Esophagus mucosa (tissue), 1 donor: ENCODE results near the gene CCDC86. TPM values are rescaled to one million over a fixed set of nuclear protein-coding genes. Genes with fewer than 3 reads are reported as not detected.

Source experiments
- ATAC-seq: fragments of 200-7000 bp; cut with Tn5 transposase; one replicate; pipeline ENCODE4 v1.9.1; 2020
- total RNA-seq: library from RNA; stranded (reverse); gene quantifications from one replicate; pipeline ENCODE4 v1.2.4, GENCODE V29; 2023
- donor health status: DM: yes; HTN: yes; CAD: no.

The CCDC86 gene
- total RNA-seq, 1 donor from 2014 or later: 19.9 TPM

GRCh38 chr11:60899046-60899936, 57.4 kb downstream of the CCDC86 start:
- ATAC-seq: peak; percentile 67

GRCh38 chr11:60899977-60900376, 58.1 kb downstream of the CCDC86 start:
- no peak for ATAC-seq

Other genes starting within 250 kb of the CCDC86 start
- gene MS4A8, start 142.5 kb upstream of the CCDC86 start, total RNA-seq: not detected
- not detected for gene MS4A18, start 117.4 kb upstream of the CCDC86 start, total RNA-seq
- not detected for gene MS4A15, start 85.2 kb upstream of the CCDC86 start, total RNA-seq
- gene MS4A10, start 56.8 kb upstream of the CCDC86 start, total RNA-seq: not detected
- 0.12 TPM for gene PTGDR2, start 13.8 kb downstream of the CCDC86 start, total RNA-seq
- not detected for gene ZP1, start 25.4 kb downstream of the CCDC86 start, total RNA-seq
- gene PRPF19, start 64.5 kb downstream of the CCDC86 start, total RNA-seq: 94.9 TPM
- gene TMEM109, start 72.0 kb downstream of the CCDC86 start, total RNA-seq: 80.4 TPM
- gene TMEM132A, start 82.3 kb downstream of the CCDC86 start, total RNA-seq: 27.0 TPM
- gene SLC15A3, start 110.1 kb downstream of the CCDC86 start, total RNA-seq: 3.9 TPM
- gene CD6, start 129.6 kb downstream of the CCDC86 start, total RNA-seq: 0.80 TPM